ENCODE measurements around the gene S1PR1. TPM values are rescaled to one million over a fixed set of nuclear protein-coding genes. Genes with fewer than 3 reads are reported as not detected.

S1PR1 gene
- total RNA-seq, 3 donors from 2014 or later: 28.2 to 133 (median 64.6) TPM

GRCh38 chr1:101253976-101254674 lies 17.3 kb downstream of the S1PR1 start:
- TF ChIP-seq POLR2AphosphoS5 (IDR thresholded peaks at IDR 0.05) (no peak), POLR2A (IDR thresholded peaks at IDR 0.05) (no peak), CTCF (IDR thresholded peaks at IDR 0.05) (no peak)
- H3K4me1 ChIP-seq: no peaks in the 10 kb centered on the region
- intact Hi-C loops (cut with DNase I; ENCODE audit: low total_unique reads): no loop called here
- no peaks in the 10 kb centered on the region for H3K9me3 ChIP-seq
- no peak overlapping the region for H3K4me3 ChIP-seq
- H3K36me3 ChIP-seq: no peaks in the 10 kb centered on the region
- no peak for DNase-seq (ENCODE audit: low spot score in 2 of 2)
- H3K27me3 ChIP-seq: no peaks in the 10 kb centered on the region
- H3K27ac ChIP-seq: no peak overlapping the region

- Histone ChIP-seq H3K9me3 (no peaks in the 10 kb centered on the region), H3K4me3 (no peak overlapping the region), H3K36me3 (no peaks in the 10 kb centered on the region), H3K27me3 (no peaks in the 10 kb centered on the region), H3K27ac (no peak overlapping the region), H3K4me1 (no peaks in the 10 kb centered on the region)
- TF ChIP-seq POLR2AphosphoS5 (IDR thresholded peaks at IDR 0.05) (no peak), POLR2A (IDR thresholded peaks at IDR 0.05) (no peak), CTCF (IDR thresholded peaks at IDR 0.05) (no peak)
- intact Hi-C loops (cut with DNase I; ENCODE audit: low total_unique reads): no loop called here
- DNase-seq (ENCODE audit: low spot score in 2 of 2): no peak
Observed at GRCh38 chr1:101257500-101258325, 20.9 kb downstream of the S1PR1 start.

- H3K4me1 ChIP-seq: no peaks in the 10 kb centered on the region
- no peak for DNase-seq (ENCODE audit: low spot score in 2 of 2)
- TF ChIP-seq CTCF (IDR thresholded peaks at IDR 0.05) (no peak), POLR2A (IDR thresholded peaks at IDR 0.05) (no peak), POLR2AphosphoS5 (IDR thresholded peaks at IDR 0.05) (no peak)
- intact Hi-C loops (cut with DNase I; ENCODE audit: low total_unique reads): no loop called here
- no peaks in the 10 kb centered on the region for H3K36me3 ChIP-seq
- H3K9me3 ChIP-seq: no peaks in the 10 kb centered on the region
- no peak overlapping the region for H3K4me3 ChIP-seq
- no peaks in the 10 kb centered on the region for H3K27me3 ChIP-seq
- no peak overlapping the region for H3K27ac ChIP-seq
Observed at GRCh38 chr1:101259744-101260148, 22.9 kb downstream of the S1PR1 start.

- Histone ChIP-seq H3K36me3 (no peaks in the 10 kb centered on the region), H3K4me3 (no peak overlapping the region), H3K9me3 (no peaks in the 10 kb centered on the region), H3K27me3 (no peaks in the 10 kb centered on the region), H3K27ac (no peak overlapping the region), H3K4me1 (no peaks in the 10 kb centered on the region)
- no peak for TF ChIP-seq POLR2A (IDR thresholded peaks at IDR 0.05)
- no peak for TF ChIP-seq CTCF (IDR thresholded peaks at IDR 0.05)
- TF ChIP-seq POLR2AphosphoS5 (IDR thresholded peaks at IDR 0.05): no peak
- no peak for DNase-seq (ENCODE audit: low spot score in 2 of 2)
- intact Hi-C loops (cut with DNase I; ENCODE audit: low total_unique reads): no loop called here
Observed at GRCh38 chr1:101260556-101261350, 23.9 kb downstream of the S1PR1 start.

Measured in breast epithelium (tissue), 4 donors.